ENCODE data around the gene DERL3.

The DERL3 gene

DNA sequence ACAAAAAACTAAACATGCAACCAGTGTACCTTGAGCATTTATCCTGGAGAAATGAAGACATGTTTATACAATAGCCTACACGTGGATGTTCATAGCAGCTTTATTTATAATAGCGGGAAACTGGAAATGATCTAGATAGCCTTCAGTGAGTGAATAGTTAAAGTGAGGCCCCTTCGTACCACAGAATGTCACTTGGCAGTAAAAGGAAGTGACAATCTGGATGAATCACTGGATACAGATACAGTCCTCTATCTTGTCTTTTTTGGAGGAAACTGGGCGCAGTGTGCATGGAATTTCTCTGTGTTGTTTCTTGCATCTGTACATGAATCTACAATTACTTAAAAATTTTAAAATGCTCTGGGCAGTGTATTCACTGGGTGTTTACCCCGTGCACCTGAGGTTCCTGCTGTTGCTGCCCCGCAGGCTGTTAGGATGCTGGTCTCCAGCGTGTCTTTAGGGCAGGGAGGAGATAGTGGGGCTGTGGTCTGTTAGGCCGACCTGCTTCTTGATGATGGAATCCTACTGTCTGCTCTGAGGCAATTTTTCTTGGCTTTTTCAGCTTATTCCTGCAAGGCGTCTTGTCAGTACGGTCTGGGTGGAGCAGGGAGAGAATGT, 23.2 kb downstream of the DERL3 start:
- H3K4me1 ChIP-seq (ENCODE audit: control insufficient read depth in 1 of 2, insufficient read depth in 1 of 2, low read depth in 1 of 2, low read length in 1 of 2), result peaks cover 4 to 8% of the 10 kb centered on the region in 2 experiments
- H3K4me3 ChIP-seq (ENCODE audit: low read depth in 1 of 2, low read length in 1 of 2), result no peak overlapping the region
- H3K9me3 ChIP-seq, result no peaks in the 10 kb centered on the region
- H3K27me3 ChIP-seq, result no peaks in the 10 kb centered on the region
- peaks cover 57% of the 10 kb centered on the region for H3K36me3 ChIP-seq
- no peak overlapping the region for H3K27ac ChIP-seq
- TF ChIP-seq CTCF (IDR thresholded peaks at IDR 0.05), result no peak

- Histone ChIP-seq H3K9me3 (no peaks in the 10 kb centered on the region), H3K27ac (no peak overlapping the region), H3K4me3 (ENCODE audit: low read depth in 1 of 2, low read length in 1 of 2) (no peak overlapping the region), H3K27me3 (no peaks in the 10 kb centered on the region), H3K4me1 (ENCODE audit: control insufficient read depth in 1 of 2, insufficient read depth in 1 of 2, low read depth in 1 of 2, low read length in 1 of 2) (no peaks in the 10 kb centered on the region), H3K36me3 (peaks cover 33% of the 10 kb centered on the region)
- TF ChIP-seq CTCF (IDR thresholded peaks at IDR 0.05), result no peak
Observed at GRCh38 chr22:23812378-23812777, 26.4 kb downstream of the DERL3 start.

GRCh38 chr22:23806837-23807236, 32.0 kb downstream of the DERL3 start:
- H3K27me3 ChIP-seq, result no peaks in the 10 kb centered on the region

DNA sequence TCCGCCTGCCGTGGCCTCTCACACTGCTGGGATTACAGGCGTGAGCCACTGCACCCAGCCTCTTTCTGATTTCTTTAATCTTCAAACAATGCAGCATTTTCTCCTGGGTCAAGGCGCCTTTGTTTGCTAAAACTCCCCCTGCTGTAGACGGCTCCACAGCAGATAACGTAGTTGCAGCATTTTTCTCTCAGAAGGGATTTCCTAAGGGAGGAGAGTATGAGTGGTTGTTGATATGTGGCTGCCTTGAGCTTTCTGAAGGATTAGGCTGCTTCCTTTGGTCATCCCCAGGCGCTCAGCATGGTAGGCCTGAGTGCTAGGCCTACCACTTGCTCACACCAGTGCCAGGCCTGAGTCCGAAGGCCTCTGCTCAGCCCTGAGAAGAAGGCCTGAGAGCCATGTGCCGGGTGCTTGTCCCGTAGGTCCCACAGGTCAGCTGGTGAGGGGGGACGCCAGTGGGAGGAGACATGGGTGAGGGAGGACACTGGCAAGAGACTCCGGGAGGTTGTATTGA, 34.0 kb downstream of the DERL3 start:
- TF ChIP-seq CTCF (IDR thresholded peaks at IDR 0.05), result no peak
- Histone ChIP-seq H3K9me3 (no peaks in the 10 kb centered on the region), H3K27ac (no peak overlapping the region), H3K27me3 (no peaks in the 10 kb centered on the region), H3K4me3 (ENCODE audit: low read depth in 1 of 2, low read length in 1 of 2) (no peak overlapping the region), H3K36me3 (peaks cover 77% of the 10 kb centered on the region), H3K4me1 (ENCODE audit: control insufficient read depth in 1 of 2, insufficient read depth in 1 of 2, low read depth in 1 of 2, low read length in 1 of 2) (no peaks in the 10 kb centered on the region)

More at GRCh38 chr22:23806837-23807236, 32.0 kb downstream of the DERL3 start:
- H3K9me3 ChIP-seq, result no peaks in the 10 kb centered on the region
- H3K27ac ChIP-seq, result no peak overlapping the region
- peaks cover 68% of the 10 kb centered on the region for H3K36me3 ChIP-seq
- no peak for TF ChIP-seq CTCF (IDR thresholded peaks at IDR 0.05)
- H3K4me3 ChIP-seq (ENCODE audit: low read depth in 1 of 2, low read length in 1 of 2), result no peak overlapping the region
- H3K4me1 ChIP-seq (ENCODE audit: control insufficient read depth in 1 of 2, insufficient read depth in 1 of 2, low read depth in 1 of 2, low read length in 1 of 2), result no peaks in the 10 kb centered on the region

GRCh38 chr22:23803001-23803819, 35.6 kb downstream of the DERL3 start:
- Histone ChIP-seq H3K4me1 (ENCODE audit: control insufficient read depth in 1 of 2, insufficient read depth in 1 of 2, low read depth in 1 of 2, low read length in 1 of 2) (no peaks in the 10 kb centered on the region), H3K27me3 (no peaks in the 10 kb centered on the region), H3K27ac (no peak overlapping the region), H3K36me3 (peaks cover 82% of the 10 kb centered on the region), H3K9me3 (no peaks in the 10 kb centered on the region), H3K4me3 (ENCODE audit: low read depth in 1 of 2, low read length in 1 of 2) (no peak overlapping the region)
- TF ChIP-seq CTCF (IDR thresholded peaks at IDR 0.05), result no peak
